GM12891 (cell line): ENCODE measurements around the gene COL19A1.

Experiments used
- POLR2A ChIP-seq: IDR thresholded peaks from 2 replicates; pipeline ENCODE4 v1.6.1; 2011; ENCODE audit warnings: low read depth, low read length, control low read depth
- SPI1 ChIP-seq: IDR thresholded peaks from 2 replicates; pipeline ENCODE4 v1.6.1; 2011; ENCODE audit warnings: low read depth, low read length, control low read depth

DNA sequence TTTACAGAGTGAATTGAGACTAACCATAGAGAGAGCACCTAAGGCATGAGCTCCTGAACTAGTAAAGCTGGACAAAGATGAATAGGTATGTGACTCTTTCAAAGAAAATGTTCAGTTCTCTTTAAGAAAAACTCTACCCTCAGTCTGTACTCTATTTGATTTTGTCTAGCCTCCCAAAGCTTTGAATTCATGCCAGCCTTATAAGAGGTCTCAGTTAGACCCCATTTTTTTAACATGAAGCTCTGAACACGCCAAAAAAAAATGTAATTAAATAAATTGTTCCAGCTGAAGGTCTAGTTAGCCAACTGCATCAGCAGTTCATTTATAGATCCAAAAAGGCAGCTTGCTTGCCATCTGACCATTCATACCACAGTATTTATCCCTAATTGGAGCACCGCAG, 365.0 kb downstream of the COL19A1 start:
- TF ChIP-seq POLR2A (no peak), SPI1 (no peak)
